H9 (cell line): ENCODE results near the gene FMN1. TPM values are rescaled to one million over a fixed set of nuclear protein-coding genes. Genes with fewer than 3 reads are reported as not detected.

ENCODE experiments used
- DNase-seq: peaks from one replicate; pipeline ENCODE4 v3.0.0-alpha.2; 2017
- H2AFZ ChIP-seq: one replicate; pipeline ENCODE4 v1.6.1; 2013; ENCODE audit warnings: mild to moderate bottlenecking, low read length, control low read depth, moderate library complexity
- H2AK5ac ChIP-seq: 2 replicates; pipeline ENCODE4 v1.6.1; 2013; ENCODE audit warnings: low read length, control low read depth, mixed read lengths; ENCODE audit not compliant: insufficient read length
- H2BK120ac ChIP-seq: one replicate; pipeline ENCODE4 v1.6.1; 2013; ENCODE audit warnings: low read depth, mild to moderate bottlenecking, low read length, control low read depth, inconsistent platforms; ENCODE audit not compliant: poor library complexity, severe bottlenecking
- H2BK12ac ChIP-seq: 2 replicates; pipeline ENCODE4 v1.6.1; 2013; ENCODE audit warnings: low read length, control low read depth, mixed read lengths, low read depth; ENCODE audit not compliant: insufficient read length
- H2BK15ac ChIP-seq: 2 replicates; pipeline ENCODE4 v1.6.1; 2013; ENCODE audit warnings: low read depth, low read length, control low read depth
- H2BK20ac ChIP-seq: one replicate; pipeline ENCODE4 v1.6.1; 2013; ENCODE audit warnings: low read depth, mild to moderate bottlenecking, low read length, control low read depth, inconsistent platforms; ENCODE audit not compliant: poor library complexity, severe bottlenecking
- H2BK5ac ChIP-seq: 2 replicates; pipeline ENCODE4 v1.6.1; 2013; ENCODE audit warnings: low read length, control low read depth, mixed read lengths; ENCODE audit not compliant: insufficient read length
- H3K14ac ChIP-seq: 2 replicates; pipeline ENCODE4 v1.6.1; 2013; ENCODE audit warnings: low read length, control low read depth; ENCODE audit not compliant: insufficient read depth
- H3K18ac ChIP-seq: 2 replicates; pipeline ENCODE4 v1.6.1; 2013; ENCODE audit warnings: low read depth, mild to moderate bottlenecking, mixed read lengths, low read length, control low read depth; ENCODE audit not compliant: insufficient read length
- H3K23ac ChIP-seq: 2 replicates; pipeline ENCODE4 v1.6.1; 2013; ENCODE audit warnings: low read length, control low read depth, mixed read lengths, low read depth; ENCODE audit not compliant: insufficient read length
- H3K23me2 ChIP-seq: 2 replicates; pipeline ENCODE4 v1.6.1; 2013; ENCODE audit warnings: low read depth, mild to moderate bottlenecking, mixed read lengths, low read length, control low read depth; ENCODE audit not compliant: insufficient read length, poor library complexity, severe bottlenecking
- H3K27ac ChIP-seq: 2 replicates; pipeline ENCODE4 v1.5.1; 2013; ENCODE audit warnings: low read length, control low read depth, mixed read lengths, low read depth; ENCODE audit not compliant: insufficient read length
- H3K27me3 ChIP-seq: 2 replicates; pipeline ENCODE4 v1.6.1; 2013; ENCODE audit warnings: low read length, control low read depth, inconsistent platforms; ENCODE audit not compliant: insufficient read depth
- H3K4ac ChIP-seq: 2 replicates; pipeline ENCODE4 v1.6.1; 2013; ENCODE audit warnings: low read depth, mild to moderate bottlenecking, control low read depth, inconsistent platforms, low read length, moderate library complexity
- H3K4me1 ChIP-seq: 2 replicates; pipeline ENCODE4 v1.6.1; 2013; ENCODE audit warnings: low read length, control low read depth, inconsistent platforms; ENCODE audit not compliant: insufficient read depth
- H3K4me2 ChIP-seq: 2 replicates; pipeline ENCODE4 v1.6.1; 2013; ENCODE audit warnings: low read length, control low read depth, mixed read lengths; ENCODE audit not compliant: insufficient read length, insufficient read depth
- H3K56ac ChIP-seq: 2 replicates; pipeline ENCODE4 v1.6.1; 2013; ENCODE audit warnings: low read depth, mild to moderate bottlenecking, mixed read lengths, low read length, control low read depth; ENCODE audit not compliant: insufficient read length
- H3K79me1 ChIP-seq: 2 replicates; pipeline ENCODE4 v1.6.1; 2013; ENCODE audit warnings: low read depth, mild to moderate bottlenecking, moderate library complexity, low read length, control low read depth, inconsistent platforms; ENCODE audit not compliant: insufficient read depth, poor library complexity, severe bottlenecking
- H3K79me2 ChIP-seq: 2 replicates; pipeline ENCODE4 v1.6.1; 2013; ENCODE audit warnings: low read length, control low read depth, inconsistent platforms; ENCODE audit not compliant: insufficient read depth
- H3K9ac ChIP-seq: 2 replicates; pipeline ENCODE4 v1.6.1; 2013; ENCODE audit warnings: low read length, control low read depth, mixed read lengths; ENCODE audit not compliant: insufficient read length; ENCODE audit errors: extremely low read depth
- H3K9me3 ChIP-seq: one replicate; pipeline ENCODE4 v1.6.1; 2013; ENCODE audit warnings: low read depth, low read length, inconsistent platforms; ENCODE audit not compliant: control insufficient read depth
- H3T11ph ChIP-seq: one replicate; pipeline ENCODE4 v1.6.1; 2013; ENCODE audit warnings: mild to moderate bottlenecking, low read length, control low read depth, inconsistent platforms
- H4K20me1 ChIP-seq: one replicate; pipeline ENCODE4 v1.6.1; 2013; ENCODE audit not compliant: control insufficient read depth, insufficient read length, insufficient read depth
- H4K5ac ChIP-seq: 2 replicates; pipeline ENCODE4 v1.6.1; 2013; ENCODE audit warnings: low read depth, mild to moderate bottlenecking, mixed read lengths, low read length, control low read depth; ENCODE audit not compliant: insufficient read length
- H4K8ac ChIP-seq: replicated peaks from 2 replicates; pipeline ENCODE4 v1.6.1; 2013; ENCODE audit warnings: low read length, control low read depth, mixed read lengths, low read depth; ENCODE audit not compliant: insufficient read length
- H4K91ac ChIP-seq: 2 replicates; pipeline ENCODE4 v1.6.1; 2013; ENCODE audit warnings: low read depth, mild to moderate bottlenecking, moderate library complexity, mixed read lengths, low read length, control low read depth; ENCODE audit not compliant: insufficient read length
- H3K27ac Mint-ChIP-seq, 3 experiments: 2 replicates in 2 of 3; 3 replicates in 1 of 3; pipeline ENCODE4 v1.8.0; 2020 to 2021; ENCODE audit warnings: mixed read lengths in 3 of 3, mild to moderate bottlenecking in 1 of 3, moderate library complexity in 1 of 3
- H3K27me3 Mint-ChIP-seq: 2 replicates; pipeline ENCODE4 v1.8.0; 2021; ENCODE audit warnings: low read depth, mild to moderate bottlenecking, moderate library complexity, mixed read lengths
- H3K36me3 Mint-ChIP-seq, 3 experiments: 2 replicates in 2 of 3; 3 replicates in 1 of 3; pipeline ENCODE4 v1.8.0; 2020 to 2021; ENCODE audit warnings: low read depth in 3 of 3, mixed read lengths in 3 of 3; ENCODE audit not compliant: insufficient read depth in 1 of 3
- H3K4me1 Mint-ChIP-seq, 2 experiments: 2 replicates each; pipeline ENCODE4 v1.8.0; 2020; ENCODE audit warnings: mixed read lengths in 2 of 2
- H3K4me3 Mint-ChIP-seq, 2 experiments: 2 replicates in 1 of 2; 3 replicates in 1 of 2; pipeline ENCODE4 v1.8.0; 2020 to 2021; ENCODE audit warnings: mild to moderate bottlenecking in 2 of 2, mixed read lengths in 2 of 2, moderate library complexity in 1 of 2
- H3K9me3 Mint-ChIP-seq, 2 experiments: 2 replicates in 1 of 2; 3 replicates in 1 of 2; pipeline ENCODE4 v1.8.0; 2020; ENCODE audit warnings: mild to moderate bottlenecking in 2 of 2, mixed read lengths in 2 of 2, moderate library complexity in 1 of 2
- WGBS: extraction: QIAGEN DNeasy Blood & Tissue Kit; methylation state at CpG from one replicate; pipeline ENCODE4 v1.1.7; 2013; ENCODE audit warnings: missing lambda C conversion rate, low lambda C conversion rate, mixed read lengths; ENCODE audit not compliant: insufficient read length; ENCODE audit errors: extremely low coverage; 5-methylcytosine and 5-hydroxymethylcytosine counted together
- total RNA-seq: library from RNA; stranded (reverse); gene quantifications from 2 replicates; pipeline ENCODE4 v1.2.1, GENCODE V29; 2021
- TF ChIP-seq, protein P1 (sequence below): fragments of 200-600 bp; sonication (generic); conservative IDR thresholded peaks from 3 replicates; pipeline ENCODE4 v1.8.0; 2021; ENCODE audit warnings: antibody characterized with exemption, mild to moderate bottlenecking

The FMN1 gene
- total RNA-seq, 1 experiment from 2014 or later: 1.9 TPM

DNA sequence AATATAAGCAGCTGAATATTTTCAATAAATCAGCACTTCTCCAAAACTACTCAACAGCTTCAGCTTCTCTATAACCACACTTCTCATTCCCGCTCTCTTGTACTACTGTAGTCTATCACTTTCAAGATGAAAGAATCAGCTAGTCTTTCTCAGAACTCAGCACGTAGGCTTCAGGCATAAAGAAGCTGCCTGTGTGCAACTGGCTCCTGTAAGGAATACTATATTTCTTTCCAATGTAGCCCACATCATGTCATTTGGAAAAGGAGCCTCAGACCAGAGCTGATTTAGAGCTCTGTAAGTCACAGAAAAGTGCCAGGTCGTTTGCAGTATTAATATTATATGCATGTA is 62.3 kb downstream of the FMN1 start:
- H3K27me3 Mint-ChIP-seq: no peaks in the 10 kb centered on the region
- Histone ChIP-seq H3K27me3 (no peaks in the 10 kb centered on the region), H2BK12ac (no peak overlapping the region), H3K4me2 (no peak overlapping the region), H3K14ac (no peak overlapping the region), H2BK120ac (no peak overlapping the region), H3K79me2 (no peaks in the 10 kb centered on the region), H3K79me1 (no peaks in the 10 kb centered on the region), H2AFZ (no peak overlapping the region), H4K8ac (no peak overlapping the region), H4K20me1 (no peaks in the 10 kb centered on the region), H3K4ac (no peak overlapping the region), H3K9ac (no peak overlapping the region), H3K9me3 (no peaks in the 10 kb centered on the region), H3K4me1 (no peaks in the 10 kb centered on the region), H2BK15ac (no peak overlapping the region), H3K56ac (no peak overlapping the region), H3K27ac (no peak overlapping the region), H3T11ph (no peak overlapping the region), H4K91ac (no peak overlapping the region), H3K18ac (no peak overlapping the region), H2BK5ac (no peak overlapping the region), H4K5ac (no peak overlapping the region), H3K23me2 (no peaks in the 10 kb centered on the region), H2BK20ac (no peak overlapping the region), H2AK5ac (no peak overlapping the region), H3K23ac (no peak overlapping the region)
- peaks cover 10 to 13% of the 10 kb centered on the region in 2 experiments for H3K4me1 Mint-ChIP-seq
- DNase-seq: no peak
- TF ChIP-seq, protein P1, sequence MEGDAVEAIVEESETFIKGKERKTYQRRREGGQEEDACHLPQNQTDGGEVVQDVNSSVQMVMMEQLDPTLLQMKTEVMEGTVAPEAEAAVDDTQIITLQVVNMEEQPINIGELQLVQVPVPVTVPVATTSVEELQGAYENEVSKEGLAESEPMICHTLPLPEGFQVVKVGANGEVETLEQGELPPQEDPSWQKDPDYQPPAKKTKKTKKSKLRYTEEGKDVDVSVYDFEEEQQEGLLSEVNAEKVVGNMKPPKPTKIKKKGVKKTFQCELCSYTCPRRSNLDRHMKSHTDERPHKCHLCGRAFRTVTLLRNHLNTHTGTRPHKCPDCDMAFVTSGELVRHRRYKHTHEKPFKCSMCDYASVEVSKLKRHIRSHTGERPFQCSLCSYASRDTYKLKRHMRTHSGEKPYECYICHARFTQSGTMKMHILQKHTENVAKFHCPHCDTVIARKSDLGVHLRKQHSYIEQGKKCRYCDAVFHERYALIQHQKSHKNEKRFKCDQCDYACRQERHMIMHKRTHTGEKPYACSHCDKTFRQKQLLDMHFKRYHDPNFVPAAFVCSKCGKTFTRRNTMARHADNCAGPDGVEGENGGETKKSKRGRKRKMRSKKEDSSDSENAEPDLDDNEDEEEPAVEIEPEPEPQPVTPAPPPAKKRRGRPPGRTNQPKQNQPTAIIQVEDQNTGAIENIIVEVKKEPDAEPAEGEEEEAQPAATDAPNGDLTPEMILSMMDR: no peak
- H3K9me3 Mint-ChIP-seq: no peaks in the 10 kb centered on the region; a peak in 1 of 5 replicates
- no peak overlapping the region for H3K27ac Mint-ChIP-seq
- WGBS: 100% methylated on average over 1 of the region's 3 CpGs
- no peak overlapping the region for H3K4me3 Mint-ChIP-seq
- peaks cover 0 to 8% (median 7%) of the 10 kb centered on the region in 3 experiments; a peak in 3 of 7 replicates for H3K36me3 Mint-ChIP-seq
